ENCODE results near the gene MAOA.
"Not testable (repeated sequence)": the region's sequence is repeated elsewhere in the genome, so short reads cannot be mapped to it uniquely, and the experiment has no call there.

MAOA gene

GRCh38 chrX:43663173-43663572, 7.1 kb downstream of the MAOA start:
- DNase-seq (ENCODE audit: low read depth, low spot score) = no peak

GRCh38 chrX:43664258-43664657, 8.2 kb downstream of the MAOA start:
- DNase-seq (ENCODE audit: low read depth, low spot score) = no peak

GRCh38 chrX:43664708-43665107, 8.6 kb downstream of the MAOA start:
- no peak for DNase-seq (ENCODE audit: low read depth, low spot score)

- no peak for DNase-seq (ENCODE audit: low read depth, low spot score)
Measured at GRCh38 chrX:43666311-43666912, 10.3 kb downstream of the MAOA start.

- not testable (repeated sequence) for DNase-seq (ENCODE audit: low read depth, low spot score)
Measured at GRCh38 chrX:43675965-43676628, 20.0 kb downstream of the MAOA start.

GRCh38 chrX:43676971-43677572, 21.0 kb downstream of the MAOA start:
- no peak for DNase-seq (ENCODE audit: low read depth, low spot score)

- DNase-seq (ENCODE audit: low read depth, low spot score) = no peak
Measured at GRCh38 chrX:43677993-43678392, 21.9 kb downstream of the MAOA start.

GRCh38 chrX:43679058-43679457, 23.0 kb downstream of the MAOA start:
- DNase-seq (ENCODE audit: low read depth, low spot score) = no peak

- DNase-seq (ENCODE audit: low read depth, low spot score) = no peak
Measured at GRCh38 chrX:43679778-43680177, 23.7 kb downstream of the MAOA start.

GRCh38 chrX:43682726-43683125, 26.6 kb downstream of the MAOA start:
- DNase-seq (ENCODE audit: low read depth, low spot score) = no peak

- DNase-seq (ENCODE audit: low read depth, low spot score) = no peak
Measured at GRCh38 chrX:43685221-43685620, 29.1 kb downstream of the MAOA start.

GRCh38 chrX:43688586-43688985, 32.5 kb downstream of the MAOA start:
- no peak for DNase-seq (ENCODE audit: low read depth, low spot score)

GRCh38 chrX:43693602-43694406, 37.7 kb downstream of the MAOA start:
- DNase-seq (ENCODE audit: low read depth, low spot score) = peak; percentile 30

GRCh38 chrX:43699475-43699874, 43.4 kb downstream of the MAOA start:
- no peak for DNase-seq (ENCODE audit: low read depth, low spot score)

GRCh38 chrX:43702079-43702524, 46.0 kb downstream of the MAOA start:
- DNase-seq (ENCODE audit: low read depth, low spot score) = no peak

- no peak for DNase-seq (ENCODE audit: low read depth, low spot score)
Measured at GRCh38 chrX:43702660-43703059, 46.6 kb downstream of the MAOA start.

GRCh38 chrX:43703211-43703791, 47.2 kb downstream of the MAOA start:
- no peak for DNase-seq (ENCODE audit: low read depth, low spot score)

GRCh38 chrX:43706786-43707370, 50.8 kb downstream of the MAOA start:
- DNase-seq (ENCODE audit: low read depth, low spot score) = no peak

GRCh38 chrX:43707812-43708548, 51.9 kb downstream of the MAOA start:
- DNase-seq (ENCODE audit: low read depth, low spot score) = no peak

- DNase-seq (ENCODE audit: low read depth, low spot score) = no peak
Measured at GRCh38 chrX:43716144-43716543, 60.0 kb downstream of the MAOA start.

- no peak for DNase-seq (ENCODE audit: low read depth, low spot score)
Measured at GRCh38 chrX:43716696-43717095, 60.6 kb downstream of the MAOA start.

All from brain pericyte (primary cell).